Neural cell (in vitro differentiated cells): ENCODE results near the gene SDK1. TPM values are rescaled to one million over a fixed set of nuclear protein-coding genes. Genes with fewer than 3 reads are reported as not detected.
"Not testable (repeated sequence)": the region's sequence is repeated elsewhere in the genome, so short reads cannot be mapped to it uniquely, and the experiment has no call there.

ENCODE experiments used
- H2AFZ ChIP-seq: fragments of 200-600, 300-800 bp; sonication (generic), shearing (Covaris generic); 2 replicates; pipeline ENCODE4 v1.6.0; 2014; ENCODE audit warnings: low read depth, mild to moderate bottlenecking, antibody characterized with exemption, low read length, moderate library complexity
- H3F3A ChIP-seq: fragments of 200-600 bp; shearing (Covaris generic); 2 replicates; pipeline ENCODE4 v1.6.1; 2016; ENCODE audit warnings: mild to moderate bottlenecking, moderate library complexity, mixed read lengths, antibody characterized with exemption, low read length; ENCODE audit not compliant: insufficient read depth, poor library complexity, severe bottlenecking
- H3K27ac ChIP-seq: fragments of 200-600, 300-800 bp; sonication (generic), shearing (Covaris generic); 2 replicates; pipeline ENCODE4 v1.5.1; 2014; ENCODE audit warnings: mild to moderate bottlenecking, low read length, moderate library complexity
- H3K27me3 ChIP-seq: fragments of 300-800, 200-600 bp; sonication (generic), shearing (Covaris generic); 2 replicates; pipeline ENCODE4 v1.6.0; 2014; ENCODE audit warnings: mild to moderate bottlenecking, low read depth, low read length, moderate library complexity; ENCODE audit not compliant: insufficient read depth
- H3K36me3 ChIP-seq: fragments of 300-800, 200-600 bp; sonication (generic), shearing (Covaris generic); 2 replicates; pipeline ENCODE4 v1.5.1; 2014; ENCODE audit warnings: mild to moderate bottlenecking, antibody characterized with exemption, low read length, moderate library complexity; ENCODE audit not compliant: insufficient read depth
- H3K4me2 ChIP-seq: fragments of 300-800, 200-600 bp; sonication (generic), shearing (Covaris generic); 2 replicates; pipeline ENCODE4 v1.6.0; 2014; ENCODE audit warnings: mild to moderate bottlenecking, low read length
- H3K4me3 ChIP-seq: fragments of 300-800, 200-600 bp; sonication (generic), shearing (Covaris generic); 2 replicates; pipeline ENCODE4 v1.5.1; 2014; ENCODE audit warnings: mild to moderate bottlenecking, low read length, moderate library complexity
- H3K79me2 ChIP-seq: fragments of 200-600 bp; shearing (Covaris generic); replicated peaks from 2 replicates; pipeline ENCODE4 v1.6.0; 2014; ENCODE audit warnings: mild to moderate bottlenecking, low read length, moderate library complexity; ENCODE audit not compliant: insufficient read depth
- H3K9ac ChIP-seq: fragments of 300-800, 200-600 bp; sonication (generic), shearing (Covaris generic); 2 replicates; pipeline ENCODE4 v1.6.1; 2016; ENCODE audit warnings: mild to moderate bottlenecking, low read length, mixed read lengths
- H3K9me2 ChIP-seq: fragments of 200-600 bp; shearing (Covaris generic); 2 replicates; pipeline ENCODE4 v1.6.1; 2016; ENCODE audit warnings: mild to moderate bottlenecking, low read length, mixed read lengths; ENCODE audit not compliant: insufficient read depth
- H3K9me3 ChIP-seq: fragments of 200-600, 300-800 bp; sonication (generic), shearing (Covaris generic); 2 replicates; pipeline ENCODE4 v1.6.1; 2016; ENCODE audit warnings: mild to moderate bottlenecking, mixed run types, low read length, moderate library complexity, mixed read lengths
- H4K20me1 ChIP-seq: fragments of 200-600 bp; shearing (Covaris generic); 2 replicates; pipeline ENCODE4 v1.6.1; 2016; ENCODE audit warnings: mild to moderate bottlenecking, mixed run types; ENCODE audit not compliant: insufficient read depth
- EP300 ChIP-seq: fragments of 450-650 bp; conservative IDR thresholded peaks from 2 replicates; pipeline ENCODE4 v1.6.1; 2014; ENCODE audit warnings: antibody characterized with exemption, mild to moderate bottlenecking, moderate library complexity; ENCODE audit not compliant: poor library complexity, severe bottlenecking
- EZH2 ChIP-seq: fragments of 200-600, 300-800 bp; shearing (Covaris generic), sonication (generic); IDR thresholded peaks from 2 replicates; pipeline ENCODE4 v1.6.1; 2014; ENCODE audit warnings: antibody characterized with exemption, low read length, borderline replicate concordance, mild to moderate bottlenecking; ENCODE audit not compliant: insufficient read depth, poor library complexity, severe bottlenecking
- MXI1 ChIP-seq: fragments of 450-650 bp; conservative IDR thresholded peaks from 2 replicates; pipeline ENCODE4 v1.6.1; 2014; ENCODE audit warnings: antibody characterized with exemption, mild to moderate bottlenecking; ENCODE audit not compliant: poor library complexity, severe bottlenecking
- REST ChIP-seq: IDR thresholded peaks from 2 replicates; pipeline ENCODE4 v1.6.1; 2012; ENCODE audit warnings: borderline replicate concordance
- SMC3 ChIP-seq: fragments of 450-650 bp; conservative IDR thresholded peaks from 2 replicates; pipeline ENCODE4 v1.6.1; 2014; ENCODE audit warnings: antibody characterized with exemption, mild to moderate bottlenecking, moderate library complexity; ENCODE audit not compliant: poor library complexity
- polyA plus RNA-seq: library from polyadenylated mRNA; depleted of rRNA; stranded (reverse); fragments of >200 nt; gene quantifications from 2 replicates; pipeline ENCODE4 v1.2.3, GENCODE V29; 2014
- TF ChIP-seq, protein P1 (sequence below): fragments of 450-650 bp; IDR thresholded peaks from 2 replicates; pipeline ENCODE4 v1.5.1; 2014; ENCODE audit warnings: antibody characterized with exemption, mild to moderate bottlenecking, moderate library complexity; ENCODE audit not compliant: poor library complexity, severe bottlenecking

Gene SDK1
- polyA plus RNA-seq, 1 donor from 2014 or later = 2.7 TPM

DNA sequence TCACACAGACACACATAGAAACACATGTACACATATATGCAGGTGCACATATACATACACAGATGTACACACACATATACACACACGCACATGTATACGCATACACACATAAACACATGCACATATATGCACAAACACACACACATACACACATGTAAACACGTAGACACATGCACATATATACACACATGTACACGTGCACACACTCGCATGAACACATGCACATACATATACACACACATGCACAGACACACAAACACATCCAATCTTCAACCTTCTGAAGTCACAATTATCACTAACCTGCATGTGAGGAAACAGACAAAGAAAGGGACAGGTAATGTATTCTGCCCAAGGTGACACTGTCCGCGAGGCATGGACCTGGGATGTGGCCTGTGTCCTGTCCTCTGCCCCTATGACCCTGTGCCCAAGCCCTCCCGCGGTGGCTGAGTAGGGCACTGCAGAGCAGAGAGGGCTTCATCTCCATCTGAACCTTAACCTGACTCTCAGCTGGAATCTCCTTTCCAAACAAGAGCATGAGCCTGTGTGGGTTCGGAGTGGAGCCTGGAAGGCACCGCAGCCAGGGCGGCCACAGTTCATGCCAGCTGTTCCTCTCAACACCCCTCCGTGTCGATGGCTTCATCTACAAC is 660.9 kb downstream of the SDK1 start:
- H3K9ac ChIP-seq = no peak overlapping the region
- TF ChIP-seq SMC3 (no peak), EZH2 (no peak)
- H2AFZ ChIP-seq = no peak overlapping the region
- H3K27me3 ChIP-seq = no peaks in the 10 kb centered on the region
- H3K9me2 ChIP-seq = no peaks in the 10 kb centered on the region
- no peak overlapping the region for H3K27ac ChIP-seq
- no peak overlapping the region for H3K4me2 ChIP-seq
- no peaks in the 10 kb centered on the region for H3F3A ChIP-seq
- no peak overlapping the region for H3K4me3 ChIP-seq
- no peaks in the 10 kb centered on the region for H3K79me2 ChIP-seq
- H4K20me1 ChIP-seq = no peaks in the 10 kb centered on the region
- H3K36me3 ChIP-seq = no peaks in the 10 kb centered on the region
- no peaks in the 10 kb centered on the region for H3K9me3 ChIP-seq

- H3K79me2 ChIP-seq, H4K20me1 ChIP-seq, H3K4me3 ChIP-seq, H3K36me3 ChIP-seq, H3K9me3 ChIP-seq, H3K9me2 ChIP-seq, H3K27ac ChIP-seq, H3K9ac ChIP-seq, H3K4me2 ChIP-seq, H3K27me3 ChIP-seq, H3F3A ChIP-seq, H2AFZ ChIP-seq: not testable (repeated sequence)
Observed at GRCh38 chr7:3963768-3964167, 662.7 kb downstream of the SDK1 start.

- H3K79me2 ChIP-seq = no peaks in the 10 kb centered on the region
- no peaks in the 10 kb centered on the region for H3K27me3 ChIP-seq
- H3K9me2 ChIP-seq = no peaks in the 10 kb centered on the region
- no peak overlapping the region for H3K4me3 ChIP-seq
- no peak overlapping the region for H3K27ac ChIP-seq
- no peak for TF ChIP-seq REST
- TF ChIP-seq MXI1 = no peak
- TF ChIP-seq, protein P1, sequence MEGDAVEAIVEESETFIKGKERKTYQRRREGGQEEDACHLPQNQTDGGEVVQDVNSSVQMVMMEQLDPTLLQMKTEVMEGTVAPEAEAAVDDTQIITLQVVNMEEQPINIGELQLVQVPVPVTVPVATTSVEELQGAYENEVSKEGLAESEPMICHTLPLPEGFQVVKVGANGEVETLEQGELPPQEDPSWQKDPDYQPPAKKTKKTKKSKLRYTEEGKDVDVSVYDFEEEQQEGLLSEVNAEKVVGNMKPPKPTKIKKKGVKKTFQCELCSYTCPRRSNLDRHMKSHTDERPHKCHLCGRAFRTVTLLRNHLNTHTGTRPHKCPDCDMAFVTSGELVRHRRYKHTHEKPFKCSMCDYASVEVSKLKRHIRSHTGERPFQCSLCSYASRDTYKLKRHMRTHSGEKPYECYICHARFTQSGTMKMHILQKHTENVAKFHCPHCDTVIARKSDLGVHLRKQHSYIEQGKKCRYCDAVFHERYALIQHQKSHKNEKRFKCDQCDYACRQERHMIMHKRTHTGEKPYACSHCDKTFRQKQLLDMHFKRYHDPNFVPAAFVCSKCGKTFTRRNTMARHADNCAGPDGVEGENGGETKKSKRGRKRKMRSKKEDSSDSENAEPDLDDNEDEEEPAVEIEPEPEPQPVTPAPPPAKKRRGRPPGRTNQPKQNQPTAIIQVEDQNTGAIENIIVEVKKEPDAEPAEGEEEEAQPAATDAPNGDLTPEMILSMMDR = no peak
- no peak for TF ChIP-seq EP300
- no peak overlapping the region for H2AFZ ChIP-seq
- no peaks in the 10 kb centered on the region for H3K36me3 ChIP-seq
- no peaks in the 10 kb centered on the region for H3F3A ChIP-seq
- no peak overlapping the region for H3K9ac ChIP-seq
- no peaks in the 10 kb centered on the region for H4K20me1 ChIP-seq
- no peaks in the 10 kb centered on the region for H3K9me3 ChIP-seq
- H3K4me2 ChIP-seq = no peak overlapping the region
Observed at GRCh38 chr7:3964980-3965606, 664.0 kb downstream of the SDK1 start.
